Right lobe of liver (tissue), 4 donors: ENCODE results near the gene PEX11G.

Source experiments
- POLR2A ChIP-seq: fragments of 450-650 bp; IDR thresholded peaks from one replicate; pipeline ENCODE4 v1.6.1; 2017; ENCODE audit warnings: antibody characterized with exemption, mild to moderate bottlenecking
- TF ChIP-seq, protein P1 (sequence below), 4 donors: fragments of 200-600 bp in 3 of 4; fragments of 450-650 bp in 1 of 4; IDR thresholded peaks; one replicate each; pipeline versions ENCODE4 v1.5.1 to v1.8.0; 2016 to 2022; ENCODE audit warnings: antibody characterized with exemption in 4 of 4, mild to moderate bottlenecking in 2 of 4
- donor health status: DM: no; HTN: no; CAD: no.
- donor health status: DM: no; HTN: no; CAD: no.
- donor health status: DM: no; HTN: yes; CAD: no.

DNA sequence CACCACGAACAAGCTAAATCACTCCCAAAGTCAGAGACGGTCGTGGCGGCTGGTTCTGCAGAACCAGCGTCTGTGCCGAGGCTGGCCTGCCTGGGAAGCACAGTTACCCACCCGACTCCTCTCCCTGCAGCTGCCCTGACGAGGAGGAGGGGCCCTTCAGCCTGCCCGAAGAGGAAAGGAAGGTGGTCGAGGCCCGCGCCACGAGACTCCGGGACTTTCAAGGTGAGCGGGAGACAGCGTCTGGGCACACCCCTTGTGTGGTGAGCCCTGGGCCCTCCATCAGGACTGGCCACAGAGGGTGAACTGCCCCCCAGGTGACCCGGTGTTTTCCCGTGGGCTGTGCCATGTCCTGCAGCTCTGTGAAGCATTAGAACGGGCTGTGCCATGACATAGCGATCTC, 29.1 kb downstream of the PEX11G start:
- TF ChIP-seq, protein P1, sequence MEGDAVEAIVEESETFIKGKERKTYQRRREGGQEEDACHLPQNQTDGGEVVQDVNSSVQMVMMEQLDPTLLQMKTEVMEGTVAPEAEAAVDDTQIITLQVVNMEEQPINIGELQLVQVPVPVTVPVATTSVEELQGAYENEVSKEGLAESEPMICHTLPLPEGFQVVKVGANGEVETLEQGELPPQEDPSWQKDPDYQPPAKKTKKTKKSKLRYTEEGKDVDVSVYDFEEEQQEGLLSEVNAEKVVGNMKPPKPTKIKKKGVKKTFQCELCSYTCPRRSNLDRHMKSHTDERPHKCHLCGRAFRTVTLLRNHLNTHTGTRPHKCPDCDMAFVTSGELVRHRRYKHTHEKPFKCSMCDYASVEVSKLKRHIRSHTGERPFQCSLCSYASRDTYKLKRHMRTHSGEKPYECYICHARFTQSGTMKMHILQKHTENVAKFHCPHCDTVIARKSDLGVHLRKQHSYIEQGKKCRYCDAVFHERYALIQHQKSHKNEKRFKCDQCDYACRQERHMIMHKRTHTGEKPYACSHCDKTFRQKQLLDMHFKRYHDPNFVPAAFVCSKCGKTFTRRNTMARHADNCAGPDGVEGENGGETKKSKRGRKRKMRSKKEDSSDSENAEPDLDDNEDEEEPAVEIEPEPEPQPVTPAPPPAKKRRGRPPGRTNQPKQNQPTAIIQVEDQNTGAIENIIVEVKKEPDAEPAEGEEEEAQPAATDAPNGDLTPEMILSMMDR (IDR thresholded peaks at IDR 0.05), result no peak
- no peak for TF ChIP-seq POLR2A
